WTC11 (cell line): ENCODE data around the gene GNS. TPM values are rescaled to one million over a fixed set of nuclear protein-coding genes. Genes with fewer than 3 reads are reported as not detected.

Experiments used
- ATAC-seq: fragments of 200-7000 bp; cut with Tn5 transposase; 2 replicates; pipeline ENCODE4 v1.10.0; 2021; ENCODE audit warnings: mild to moderate bottlenecking, moderate library complexity
- CTCF ChIA-PET: fragments of 300-600 bp; sonication (Branson Sonifier 250); formaldehyde crosslinking; loops from one replicate; lab custom pipeline; 2021; ENCODE audit warnings: antibody characterized with exemption; lab: Charles Lee
- POLR2A ChIA-PET: fragments of 350-600 bp; sonication (Branson Sonifier 250); formaldehyde crosslinking; loops from one replicate; lab custom pipeline; 2021; ENCODE audit warnings: antibody characterized with exemption; lab: Charles Lee
- DNase-seq: peaks from one replicate; pipeline ENCODE4 v3.0.0; 2021; ENCODE audit warnings: low spot score
- H3K27ac Mint-ChIP-seq: 2 replicates; pipeline ENCODE4 v1.8.0; 2021; ENCODE audit warnings: mixed read lengths
- H3K27me3 Mint-ChIP-seq: 2 replicates; pipeline ENCODE4 v1.8.0; 2021; ENCODE audit warnings: low read depth, mild to moderate bottlenecking, moderate library complexity, mixed read lengths
- H3K36me3 Mint-ChIP-seq: 2 replicates; pipeline ENCODE4 v1.8.0; 2021; ENCODE audit warnings: mixed read lengths
- H3K4me1 Mint-ChIP-seq: 2 replicates; pipeline ENCODE4 v1.8.0; 2022; ENCODE audit warnings: mixed read lengths
- H3K4me3 Mint-ChIP-seq: 2 replicates; pipeline ENCODE4 v1.8.0; 2021; ENCODE audit warnings: mild to moderate bottlenecking, moderate library complexity, mixed read lengths
- H3K9me3 Mint-ChIP-seq: 2 replicates; pipeline ENCODE4 v1.8.0; 2021; ENCODE audit warnings: mixed read lengths
- ATF1 ChIP-seq: sonication (generic); formaldehyde crosslinking; IDR thresholded peaks from 2 replicates; pipeline ENCODE4 v1.8.1; 2023; ENCODE audit warnings: mild to moderate bottlenecking, moderate library complexity, missing genetic modification reagents
- E2F5 ChIP-seq: sonication (generic); formaldehyde crosslinking; IDR thresholded peaks from 2 replicates; pipeline ENCODE4 v1.8.1; 2022; ENCODE audit warnings: mild to moderate bottlenecking, moderate library complexity, missing genetic modification reagents
- ETV6 ChIP-seq: sonication (generic); formaldehyde crosslinking; IDR thresholded peaks from 2 replicates; pipeline ENCODE4 v1.8.1; 2022; ENCODE audit warnings: mild to moderate bottlenecking, missing genetic modification reagents
- FOXP4 ChIP-seq: sonication (generic); formaldehyde crosslinking; IDR thresholded peaks from 2 replicates; pipeline ENCODE4 v1.8.0; 2022; ENCODE audit warnings: mild to moderate bottlenecking, missing genetic modification reagents
- IRF2 ChIP-seq: sonication (generic); formaldehyde crosslinking; IDR thresholded peaks from 2 replicates; pipeline ENCODE4 v1.8.0; 2022; ENCODE audit warnings: low read depth, missing genetic modification reagents, borderline replicate concordance
- KAT7 ChIP-seq: sonication (generic); formaldehyde crosslinking; IDR thresholded peaks from 2 replicates; pipeline ENCODE4 v1.8.1; 2023; ENCODE audit warnings: missing genetic modification reagents, mild to moderate bottlenecking, borderline replicate concordance
- MXD4 ChIP-seq: fragments of 250-450 bp; sonication (Bioruptor Pico); IDR thresholded peaks from 2 replicates; pipeline ENCODE4 v1.8.0; 2021; ENCODE audit warnings: mild to moderate bottlenecking, moderate library complexity, borderline replicate concordance
- PREB ChIP-seq: sonication (generic); formaldehyde crosslinking; IDR thresholded peaks from 2 replicates; pipeline ENCODE4 v1.8.1; 2022; ENCODE audit warnings: mild to moderate bottlenecking, missing genetic modification reagents, moderate library complexity, borderline replicate concordance
- SMAD4 ChIP-seq: sonication (generic); formaldehyde crosslinking; IDR thresholded peaks from 2 replicates; pipeline ENCODE4 v1.8.0; 2022; ENCODE audit warnings: mild to moderate bottlenecking, missing genetic modification reagents
- SOX15 ChIP-seq: fragments of 250-450 bp; sonication (Bioruptor Pico); IDR thresholded peaks from 2 replicates; pipeline ENCODE4 v1.9.0; 2021; ENCODE audit warnings: mild to moderate bottlenecking
- TCF7 ChIP-seq: sonication (generic); formaldehyde crosslinking; IDR thresholded peaks from 2 replicates; pipeline ENCODE4 v1.8.0; 2022; ENCODE audit warnings: mild to moderate bottlenecking, low read depth, missing genetic modification reagents, moderate library complexity
- ZNF532 ChIP-seq: fragments of 250-450 bp; sonication (Bioruptor Pico); IDR thresholded peaks from 2 replicates; pipeline ENCODE4 v1.9.0; 2021; ENCODE audit warnings: mild to moderate bottlenecking, borderline replicate concordance
- total RNA-seq: library from RNA; stranded (reverse); gene quantifications from 3 replicates; pipeline ENCODE4 v1.2.3, GENCODE V29; 2021
- TF ChIP-seq, protein P1 (sequence below): sonication (generic); formaldehyde crosslinking; IDR thresholded peaks from 2 replicates; pipeline ENCODE4 v1.8.0; 2022; ENCODE audit warnings: mild to moderate bottlenecking, missing genetic modification reagents
- TF ChIP-seq, protein P2 (sequence below): fragments of 250-450 bp; sonication (Bioruptor Pico); IDR thresholded peaks from 2 replicates; pipeline ENCODE4 v1.9.0; 2021; ENCODE audit warnings: mild to moderate bottlenecking

Gene GNS
- total RNA-seq, 1 experiment from 2014 or later, result 24.7 TPM

DNA sequence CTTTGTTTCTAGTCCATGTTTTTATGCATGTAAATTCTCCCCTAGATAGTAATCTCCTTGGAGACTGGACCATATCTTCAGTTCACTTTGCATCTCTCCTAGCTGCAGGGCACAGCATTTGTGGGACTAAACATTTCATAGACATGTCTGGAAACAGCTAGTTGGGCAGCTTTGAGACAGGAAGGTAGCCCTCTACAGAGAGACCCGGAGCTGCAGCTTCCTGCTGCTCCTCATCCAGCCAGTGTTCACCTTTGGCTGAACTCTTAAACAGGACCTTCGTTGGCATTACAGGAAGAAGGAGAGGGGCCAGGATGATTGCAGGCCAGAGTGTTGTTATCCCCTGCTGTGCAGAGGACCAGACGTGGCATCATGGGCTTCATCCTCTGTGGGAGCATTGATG, 52.9 kb downstream of the GNS start (continued):
- TF ChIP-seq E2F5 (CRISPR knock-in tag) (no peak), ATF1 (no peak)

GRCh38 chr12:64701283-64701682, 57.9 kb downstream of the GNS start:
- ChIA-PET POLR2A (no interaction called here), CTCF (interaction anchor here (1.3 kb wide), 1 partner anchor 152 kb away, joined by 5 read pairs; no protein-coding TSS in a partner anchor)
- TF ChIP-seq MXD4 (CRISPR knock-in tag), result no peak
- no peak for TF ChIP-seq ETV6
- TF ChIP-seq, protein P1, sequence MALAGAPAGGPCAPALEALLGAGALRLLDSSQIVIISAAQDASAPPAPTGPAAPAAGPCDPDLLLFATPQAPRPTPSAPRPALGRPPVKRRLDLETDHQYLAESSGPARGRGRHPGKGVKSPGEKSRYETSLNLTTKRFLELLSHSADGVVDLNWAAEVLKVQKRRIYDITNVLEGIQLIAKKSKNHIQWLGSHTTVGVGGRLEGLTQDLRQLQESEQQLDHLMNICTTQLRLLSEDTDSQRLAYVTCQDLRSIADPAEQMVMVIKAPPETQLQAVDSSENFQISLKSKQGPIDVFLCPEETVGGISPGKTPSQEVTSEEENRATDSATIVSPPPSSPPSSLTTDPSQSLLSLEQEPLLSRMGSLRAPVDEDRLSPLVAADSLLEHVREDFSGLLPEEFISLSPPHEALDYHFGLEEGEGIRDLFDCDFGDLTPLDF (CRISPR knock-in tag), result no peak
- TF ChIP-seq KAT7 (CRISPR knock-in tag), result no peak
- TF ChIP-seq ZNF532 (CRISPR knock-in tag), result no peak
- no peak for TF ChIP-seq PREB (CRISPR knock-in tag)
- no peak for TF ChIP-seq IRF2 (CRISPR knock-in tag)
- no peak for TF ChIP-seq FOXP4 (CRISPR knock-in tag)
- TF ChIP-seq, protein P2, sequence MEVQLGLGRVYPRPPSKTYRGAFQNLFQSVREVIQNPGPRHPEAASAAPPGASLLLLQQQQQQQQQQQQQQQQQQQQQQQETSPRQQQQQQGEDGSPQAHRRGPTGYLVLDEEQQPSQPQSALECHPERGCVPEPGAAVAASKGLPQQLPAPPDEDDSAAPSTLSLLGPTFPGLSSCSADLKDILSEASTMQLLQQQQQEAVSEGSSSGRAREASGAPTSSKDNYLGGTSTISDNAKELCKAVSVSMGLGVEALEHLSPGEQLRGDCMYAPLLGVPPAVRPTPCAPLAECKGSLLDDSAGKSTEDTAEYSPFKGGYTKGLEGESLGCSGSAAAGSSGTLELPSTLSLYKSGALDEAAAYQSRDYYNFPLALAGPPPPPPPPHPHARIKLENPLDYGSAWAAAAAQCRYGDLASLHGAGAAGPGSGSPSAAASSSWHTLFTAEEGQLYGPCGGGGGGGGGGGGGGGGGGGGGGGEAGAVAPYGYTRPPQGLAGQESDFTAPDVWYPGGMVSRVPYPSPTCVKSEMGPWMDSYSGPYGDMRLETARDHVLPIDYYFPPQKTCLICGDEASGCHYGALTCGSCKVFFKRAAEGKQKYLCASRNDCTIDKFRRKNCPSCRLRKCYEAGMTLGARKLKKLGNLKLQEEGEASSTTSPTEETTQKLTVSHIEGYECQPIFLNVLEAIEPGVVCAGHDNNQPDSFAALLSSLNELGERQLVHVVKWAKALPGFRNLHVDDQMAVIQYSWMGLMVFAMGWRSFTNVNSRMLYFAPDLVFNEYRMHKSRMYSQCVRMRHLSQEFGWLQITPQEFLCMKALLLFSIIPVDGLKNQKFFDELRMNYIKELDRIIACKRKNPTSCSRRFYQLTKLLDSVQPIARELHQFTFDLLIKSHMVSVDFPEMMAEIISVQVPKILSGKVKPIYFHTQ (CRISPR knock-in tag), result no peak
- no peak for TF ChIP-seq SOX15 (CRISPR knock-in tag)
- TF ChIP-seq TCF7 (CRISPR knock-in tag), result no peak
- no peak for TF ChIP-seq SMAD4 (CRISPR knock-in tag)
- Mint-ChIP-seq H3K4me1 (no peaks in the 10 kb centered on the region), H3K27ac (no peak overlapping the region), H3K4me3 (no peak overlapping the region), H3K27me3 (no peaks in the 10 kb centered on the region), H3K36me3 (peaks cover 6% of the 10 kb centered on the region), H3K9me3 (no peaks in the 10 kb centered on the region)
- DNase-seq, result no peak
- no peak for ATAC-seq
